ENCODE data around the gene CACNA1I.

CACNA1I gene

GRCh38 chr22:39525658-39525975 is 44.9 kb upstream of the CACNA1I start:
- no peak for TF ChIP-seq MYC (IDR thresholded peaks at IDR 0.05; ENCODE audit: low read depth, low read length)
- TF ChIP-seq CTCF (IDR thresholded peaks at IDR 0.05; ENCODE audit: low read depth, low read length) = no peak
- TF ChIP-seq POLR2A (IDR thresholded peaks at IDR 0.05; ENCODE audit: extremely low read depth, insufficient read length) = no peak
- no peak for TF ChIP-seq MAX (IDR thresholded peaks at IDR 0.05; ENCODE audit: low read depth, low read length)
- H3K4me3 ChIP-seq (ENCODE audit: low read depth, low read length) = no peak overlapping the region
- no peak for DNase-seq (ENCODE audit: low read depth)

GRCh38 chr22:39526736-39527171 is 43.8 kb upstream of the CACNA1I start:
- TF ChIP-seq MYC (IDR thresholded peaks at IDR 0.05; ENCODE audit: low read depth, low read length) = no peak
- no peak for TF ChIP-seq CTCF (IDR thresholded peaks at IDR 0.05; ENCODE audit: low read depth, low read length)
- no peak for TF ChIP-seq MAX (IDR thresholded peaks at IDR 0.05; ENCODE audit: low read depth, low read length)
- no peak for TF ChIP-seq POLR2A (IDR thresholded peaks at IDR 0.05; ENCODE audit: extremely low read depth, insufficient read length)
- peak; percentile 58 for DNase-seq (ENCODE audit: low read depth)
- H3K4me3 ChIP-seq (ENCODE audit: low read depth, low read length) = no peak overlapping the region

GRCh38 chr22:39527481-39527961 is 43.0 kb upstream of the CACNA1I start:
- H3K4me3 ChIP-seq (ENCODE audit: low read depth, low read length) = no peak overlapping the region
- TF ChIP-seq MYC (IDR thresholded peaks at IDR 0.05; ENCODE audit: low read depth, low read length) (no peak), CTCF (IDR thresholded peaks at IDR 0.05; ENCODE audit: low read depth, low read length) (no peak), POLR2A (IDR thresholded peaks at IDR 0.05; ENCODE audit: extremely low read depth, insufficient read length) (no peak), MAX (IDR thresholded peaks at IDR 0.05; ENCODE audit: low read depth, low read length) (no peak)
- DNase-seq (ENCODE audit: low read depth) = no peak

- no peak for DNase-seq (ENCODE audit: low read depth)
- H3K4me3 ChIP-seq (ENCODE audit: low read depth, low read length) = no peak overlapping the region
- TF ChIP-seq MYC (IDR thresholded peaks at IDR 0.05; ENCODE audit: low read depth, low read length) = no peak
These were observed 42.4 kb upstream of the CACNA1I start for GRCh38 chr22:39528080-39528661.

- TF ChIP-seq MAX (IDR thresholded peaks at IDR 0.05; ENCODE audit: low read depth, low read length) (no peak; the same call in 1 of the 2 replicates), MYC (IDR thresholded peaks at IDR 0.05; ENCODE audit: low read depth, low read length) (peak; percentile 71), CTCF (IDR thresholded peaks at IDR 0.05; ENCODE audit: low read depth, low read length) (peak; percentile 95), POLR2A (IDR thresholded peaks at IDR 0.05; ENCODE audit: extremely low read depth, insufficient read length) (no peak)
- DNase-seq (ENCODE audit: low read depth) = peak; percentile 94
- H3K4me3 ChIP-seq (ENCODE audit: low read depth, low read length) = peak overlapping the region; percentile 25
These were observed 41.7 kb upstream of the CACNA1I start for GRCh38 chr22:39528681-39529486.

- no peak overlapping the region for H3K4me3 ChIP-seq (ENCODE audit: low read depth, low read length)
- DNase-seq (ENCODE audit: low read depth) = no peak
- TF ChIP-seq CTCF (IDR thresholded peaks at IDR 0.05; ENCODE audit: low read depth, low read length) (no peak), MYC (IDR thresholded peaks at IDR 0.05; ENCODE audit: low read depth, low read length) (no peak), MAX (IDR thresholded peaks at IDR 0.05; ENCODE audit: low read depth, low read length) (no peak), POLR2A (IDR thresholded peaks at IDR 0.05; ENCODE audit: extremely low read depth, insufficient read length) (no peak)
These were observed 41.1 kb upstream of the CACNA1I start for GRCh38 chr22:39529487-39529851.
